Measurements from ENCODE around the gene PPIP5K1.

PPIP5K1 gene

GRCh38 chr15:43517354-43518196, 72.4 kb downstream of the PPIP5K1 start, which contains the start of gene MAP1A:
Gene MAP1A (plus strand): TSS chr15:43517608. CDS start chr15:43521474, 3,866 bp downstream.
- DNase-seq (ENCODE audit: low read depth) = no peak

- no peak for DNase-seq (ENCODE audit: low read depth)
These were observed 73.1 kb downstream of the PPIP5K1 start for GRCh38 chr15:43516801-43517353.

GRCh38 chr15:43516185-43516584, 73.8 kb downstream of the PPIP5K1 start:
- DNase-seq (ENCODE audit: low read depth) = no peak

GRCh38 chr15:43515741-43516140, 74.3 kb downstream of the PPIP5K1 start:
- DNase-seq (ENCODE audit: low read depth) = no peak

GRCh38 chr15:43514241-43515057, 75.6 kb downstream of the PPIP5K1 start:
- DNase-seq (ENCODE audit: low read depth) = no peak

- DNase-seq (ENCODE audit: low read depth) = no peak
These were observed 76.5 kb downstream of the PPIP5K1 start for GRCh38 chr15:43513550-43513949.

GRCh38 chr15:43511012-43511885, 78.8 kb downstream of the PPIP5K1 start:
- DNase-seq (ENCODE audit: low read depth) = no peak

GRCh38 chr15:43510200-43511011, 79.6 kb downstream of the PPIP5K1 start:
- DNase-seq (ENCODE audit: low read depth) = peak; percentile 91

GRCh38 chr15:43509660-43510199, 80.3 kb downstream of the PPIP5K1 start:
- DNase-seq (ENCODE audit: low read depth) = no peak

- no peak for DNase-seq (ENCODE audit: low read depth)
These were observed 80.9 kb downstream of the PPIP5K1 start for GRCh38 chr15:43508991-43509659.

- DNase-seq (ENCODE audit: low read depth) = no peak
These were observed 81.6 kb downstream of the PPIP5K1 start for GRCh38 chr15:43508421-43508820.

GRCh38 chr15:43505738-43506137, 84.3 kb downstream of the PPIP5K1 start:
- DNase-seq (ENCODE audit: low read depth) = no peak

GRCh38 chr15:43499635-43500034, 90.4 kb downstream of the PPIP5K1 start:
- DNase-seq (ENCODE audit: low read depth) = no peak

GRCh38 chr15:43498990-43499389, 91.0 kb downstream of the PPIP5K1 start:
- DNase-seq (ENCODE audit: low read depth) = no peak

- no peak for DNase-seq (ENCODE audit: low read depth)
These were observed 96.1 kb downstream of the PPIP5K1 start for GRCh38 chr15:43493703-43494472.

GRCh38 chr15:43492673-43493601, 97.1 kb downstream of the PPIP5K1 start, which contains the start of gene TP53BP1:
Gene TP53BP1 (minus strand): TSS chr15:43493156. CDS start chr15:43493043, 113 bp downstream.
- peak; percentile 91 for DNase-seq (ENCODE audit: low read depth)

- no peak for DNase-seq (ENCODE audit: low read depth)
These were observed 97.7 kb downstream of the PPIP5K1 start for GRCh38 chr15:43492266-43492665.

GRCh38 chr15:43489191-43489590, 100.8 kb downstream of the PPIP5K1 start:
- DNase-seq (ENCODE audit: low read depth) = no peak

Data from activated T-cell treated with anti-CD3 and anti-CD28 coated beads for 1 hour (primary cell).